Measurements from ENCODE around the gene COX10.

The COX10 gene

GRCh38 chr17:14103836-14104235 is 34.5 kb downstream of the COX10 start:
- FAIRE-seq (no peak), DNase-seq (ENCODE audit: insufficient read length, low spot score) (no peak)
- TF ChIP-seq CTCF (IDR thresholded peaks at IDR 0.05; ENCODE audit: insufficient read depth, missing control alignments): no peak

- FAIRE-seq (no peak), DNase-seq (ENCODE audit: insufficient read length, low spot score) (no peak)
- TF ChIP-seq CTCF (IDR thresholded peaks at IDR 0.05; ENCODE audit: insufficient read depth, missing control alignments): no peak
These were observed 35.4 kb downstream of the COX10 start for GRCh38 chr17:14104734-14105133.

- no peak for TF ChIP-seq CTCF (IDR thresholded peaks at IDR 0.05; ENCODE audit: insufficient read depth, missing control alignments)
- DNase-seq (ENCODE audit: insufficient read length, low spot score): no peak
- FAIRE-seq: no peak
These were observed 38.6 kb downstream of the COX10 start for GRCh38 chr17:14107889-14108288.

GRCh38 chr17:14112407-14112806 is 43.1 kb downstream of the COX10 start:
- TF ChIP-seq CTCF (IDR thresholded peaks at IDR 0.05; ENCODE audit: insufficient read depth, missing control alignments): no peak
- FAIRE-seq (no peak), DNase-seq (ENCODE audit: insufficient read length, low spot score) (no peak)

GRCh38 chr17:14113137-14113536 is 43.8 kb downstream of the COX10 start:
- no peak for TF ChIP-seq CTCF (IDR thresholded peaks at IDR 0.05; ENCODE audit: insufficient read depth, missing control alignments)
- FAIRE-seq (no peak), DNase-seq (ENCODE audit: insufficient read length, low spot score) (no peak)

GRCh38 chr17:14116263-14117024 is 47.1 kb downstream of the COX10 start:
- no peak for TF ChIP-seq CTCF (IDR thresholded peaks at IDR 0.05; ENCODE audit: insufficient read depth, missing control alignments)
- peak; percentile 6 for FAIRE-seq
- DNase-seq (ENCODE audit: insufficient read length, low spot score): no peak

GRCh38 chr17:14118951-14119350 is 49.6 kb downstream of the COX10 start:
- no peak for TF ChIP-seq CTCF (IDR thresholded peaks at IDR 0.05; ENCODE audit: insufficient read depth, missing control alignments)
- no peak for DNase-seq (ENCODE audit: insufficient read length, low spot score)
- FAIRE-seq: no peak
